ENCODE measurements around the gene KRTAP4-8. TPM values are rescaled to one million over a fixed set of nuclear protein-coding genes. Genes with fewer than 3 reads are reported as not detected.

Gene KRTAP4-8
- total and polyA plus RNA-seq, 2 of the 13 experiments (the other 11 are each of a cell fraction or from before 2014, with no cell fraction given), result not detected

- TF ChIP-seq ZBTB40 (IDR thresholded peaks at IDR 0.05), result no peak
- TF ChIP-seq ZBTB40 (CRISPR knock-in tag; IDR thresholded peaks at IDR 0.05), result no peak
- no peak for TF ChIP-seq ZNF883 (CRISPR knock-in tag; IDR thresholded peaks at IDR 0.05; ENCODE audit: not compliant biosample characterization)
- no peak for TF ChIP-seq PAXIP1 (CRISPR knock-in tag; conservative IDR thresholded peaks at IDR 0.05)
- TF ChIP-seq PLRG1 (conservative IDR thresholded peaks at IDR 0.05), result no peak
Measured at GRCh38 chr17:41141361-41141760, 43.4 kb upstream of the KRTAP4-8 start (continued).

Measured in HepG2 (cell line).